Caco-2 (cell line): ENCODE results near the gene SHOC2. TPM values are rescaled to one million over a fixed set of nuclear protein-coding genes. Genes with fewer than 3 reads are reported as not detected.

Experiments used
- BruUV-seq: library from RNA; stranded (reverse); fragments of 400-500 nt; replicated peaks from 2 replicates; lab custom pipeline; 2021; lab: Mats Ljungman, UMichigan
- CTCF ChIA-PET: fragments of 300-600 bp; sonication (Branson Sonifier 250); formaldehyde crosslinking; loops from one replicate; lab custom pipeline; 2022; ENCODE audit warnings: antibody characterized with exemption; lab: Charles Lee
- POLR2A ChIA-PET: fragments of 300-600 bp; sonication (Branson Sonifier 250); formaldehyde crosslinking; loops from one replicate; lab custom pipeline; 2022; ENCODE audit warnings: antibody characterized with exemption; lab: Charles Lee
- DNase-seq, 2 experiments: peaks; one replicate each; pipeline versions ENCODE4 v3.0.0 to v3.0.0-alpha.2; 2020 to 2022
- H3K27me3 ChIP-seq: replicated peaks from 2 replicates; pipeline ENCODE4 v1.6.0; 2011; ENCODE audit warnings: low read length; ENCODE audit not compliant: control insufficient read depth, insufficient read depth
- H3K36me3 ChIP-seq: 2 replicates; pipeline ENCODE4 v1.5.1; 2011; ENCODE audit warnings: low read length; ENCODE audit not compliant: control insufficient read depth, insufficient read depth
- H3K4me1 ChIP-seq: fragments of 250-450 bp; sonication (Bioruptor Pico); 2 replicates; pipeline ENCODE4 v1.5.1; 2020; ENCODE audit warnings: mild to moderate bottlenecking
- H3K4me3 ChIP-seq: 2 replicates; pipeline ENCODE4 v1.5.1; 2011; ENCODE audit warnings: low read depth, mild to moderate bottlenecking, control low read depth, low read length
- H3K9me3 ChIP-seq: fragments of 250-450 bp; sonication (Bioruptor Pico); 2 replicates; pipeline ENCODE4 v1.5.1; 2020; ENCODE audit warnings: mild to moderate bottlenecking, moderate library complexity
- H3K27ac Mint-ChIP-seq: one replicate; pipeline ENCODE4 v1.8.0; 2022; ENCODE audit warnings: mixed read lengths; ENCODE audit not compliant: unreplicated experiment
- H3K27me3 Mint-ChIP-seq: one replicate; pipeline ENCODE4 v1.8.0; 2022; ENCODE audit warnings: mixed read lengths; ENCODE audit not compliant: insufficient read depth, unreplicated experiment
- H3K36me3 Mint-ChIP-seq: one replicate; pipeline ENCODE4 v1.8.0; 2022; ENCODE audit warnings: mild to moderate bottlenecking, mixed read lengths; ENCODE audit not compliant: insufficient read depth, unreplicated experiment
- H3K4me1 Mint-ChIP-seq: one replicate; pipeline ENCODE4 v1.8.0; 2022; ENCODE audit warnings: low read depth, mixed read lengths; ENCODE audit not compliant: unreplicated experiment
- H3K4me3 Mint-ChIP-seq: one replicate; pipeline ENCODE4 v1.8.0; 2022; ENCODE audit warnings: mild to moderate bottlenecking, moderate library complexity, mixed read lengths; ENCODE audit not compliant: unreplicated experiment
- H3K9me3 Mint-ChIP-seq: one replicate; pipeline ENCODE4 v1.8.0; 2022; ENCODE audit warnings: mixed read lengths; ENCODE audit not compliant: unreplicated experiment
- intact Hi-C: fragments of 100-400 bp; cut with micrococcal nuclease; formaldehyde crosslinking; loops from one replicate; pipeline ENCODE4 v1.10.0; 2022; ENCODE audit not compliant: unreplicated experiment
- total RNA-seq: library from RNA; stranded (reverse); gene quantifications from 2 replicates; pipeline ENCODE4 v1.2.3, GENCODE V29; 2022
- TF ChIP-seq, protein P1 (sequence below), 2 experiments: fragments of 200-600 bp in 1 of 2; IDR thresholded peaks; 1 replicate in 1 of 2; 2 replicates in 1 of 2; pipeline versions ENCODE4 v1.5.1 to v1.8.0; 2011 to 2022; ENCODE audit warnings: antibody characterized with exemption in 1 of 2, control low read depth in 1 of 2, inconsistent platforms in 1 of 2, low read depth in 1 of 2, low read length in 1 of 2, mild to moderate bottlenecking in 1 of 2, moderate library complexity in 1 of 2; ENCODE audit not compliant: insufficient read depth in 1 of 2, severe bottlenecking in 1 of 2, unreplicated experiment in 1 of 2

SHOC2 gene
- total RNA-seq, 1 experiment from 2014 or later: 38.5 TPM

GRCh38 chr10:110900983-110901382, 18.4 kb upstream of the SHOC2 start:
- Histone ChIP-seq H3K36me3 (no peaks in the 10 kb centered on the region), H3K9me3 (no peaks in the 10 kb centered on the region), H3K27me3 (no peaks in the 10 kb centered on the region), H3K4me1 (peaks cover 7% of the 10 kb centered on the region; the same call in 1 of the 2 replicates), H3K4me3 (no peak overlapping the region)
- no peaks in the 10 kb centered on the region for H3K27me3 Mint-ChIP-seq
- peaks cover 24% of the 10 kb centered on the region for H3K4me1 Mint-ChIP-seq
- POLR2A ChIA-PET: no interaction called here
- intact Hi-C loops: no loop called here
- H3K36me3 Mint-ChIP-seq: peaks cover 10% of the 10 kb centered on the region
- BruUV-seq: no TSS peak
- CTCF ChIA-PET: no interaction called here
- TF ChIP-seq, protein P1, sequence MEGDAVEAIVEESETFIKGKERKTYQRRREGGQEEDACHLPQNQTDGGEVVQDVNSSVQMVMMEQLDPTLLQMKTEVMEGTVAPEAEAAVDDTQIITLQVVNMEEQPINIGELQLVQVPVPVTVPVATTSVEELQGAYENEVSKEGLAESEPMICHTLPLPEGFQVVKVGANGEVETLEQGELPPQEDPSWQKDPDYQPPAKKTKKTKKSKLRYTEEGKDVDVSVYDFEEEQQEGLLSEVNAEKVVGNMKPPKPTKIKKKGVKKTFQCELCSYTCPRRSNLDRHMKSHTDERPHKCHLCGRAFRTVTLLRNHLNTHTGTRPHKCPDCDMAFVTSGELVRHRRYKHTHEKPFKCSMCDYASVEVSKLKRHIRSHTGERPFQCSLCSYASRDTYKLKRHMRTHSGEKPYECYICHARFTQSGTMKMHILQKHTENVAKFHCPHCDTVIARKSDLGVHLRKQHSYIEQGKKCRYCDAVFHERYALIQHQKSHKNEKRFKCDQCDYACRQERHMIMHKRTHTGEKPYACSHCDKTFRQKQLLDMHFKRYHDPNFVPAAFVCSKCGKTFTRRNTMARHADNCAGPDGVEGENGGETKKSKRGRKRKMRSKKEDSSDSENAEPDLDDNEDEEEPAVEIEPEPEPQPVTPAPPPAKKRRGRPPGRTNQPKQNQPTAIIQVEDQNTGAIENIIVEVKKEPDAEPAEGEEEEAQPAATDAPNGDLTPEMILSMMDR (IDR thresholded peaks at IDR 0.05; ENCODE audit: insufficient read depth in 1 of 2, low read depth in 1 of 2, low read length in 1 of 2, severe bottlenecking in 1 of 2, unreplicated experiment in 1 of 2): no peak
- no peak for DNase-seq
- H3K27ac Mint-ChIP-seq: no peak overlapping the region
- H3K4me3 Mint-ChIP-seq: no peak overlapping the region
- no peaks in the 10 kb centered on the region for H3K9me3 Mint-ChIP-seq

DNA sequence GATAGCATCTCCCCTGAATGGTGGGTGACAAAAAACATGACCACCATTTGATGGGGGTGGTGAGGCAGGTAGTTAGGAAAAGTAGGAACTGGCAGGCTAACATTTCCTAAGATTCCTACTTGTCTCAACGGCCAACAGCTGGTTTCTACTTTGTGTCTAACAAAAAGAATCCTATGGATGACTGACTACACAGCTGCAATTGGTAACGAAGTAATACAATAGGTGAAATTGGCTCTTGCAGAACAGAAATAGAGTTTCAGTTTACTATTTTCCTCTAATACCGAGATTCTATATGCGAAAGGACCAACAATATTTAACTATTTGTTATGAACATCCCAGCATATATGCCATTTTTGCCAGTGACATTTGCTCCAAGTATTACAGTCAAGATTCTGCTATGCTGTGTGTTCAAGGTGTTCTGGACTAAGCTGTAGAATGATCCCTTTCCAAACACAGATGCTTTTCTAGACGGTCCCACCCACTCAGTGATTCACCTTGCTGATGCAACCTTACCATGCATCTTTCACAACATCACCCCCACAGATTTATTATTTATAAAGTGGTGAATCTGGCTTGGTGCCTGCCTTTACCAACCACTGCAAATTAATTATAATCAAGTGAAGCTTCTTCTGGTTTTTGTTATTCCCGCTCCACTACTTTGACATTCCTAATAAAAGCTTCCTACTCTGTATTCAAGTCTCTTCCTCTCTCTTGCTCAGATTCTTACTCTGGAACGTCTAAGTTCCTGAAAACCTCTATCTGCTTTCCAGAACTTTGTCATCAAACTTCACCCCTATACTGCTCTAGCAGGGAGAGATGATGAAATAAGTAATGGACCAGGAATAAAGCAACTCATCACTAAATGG, 17.2 kb upstream of the SHOC2 start:
- Mint-ChIP-seq H3K36me3 (peaks cover 7% of the 10 kb centered on the region), H3K9me3 (no peaks in the 10 kb centered on the region), H3K4me3 (no peak overlapping the region), H3K27ac (peak overlapping the region; percentile 75), H3K4me1 (peaks cover 14% of the 10 kb centered on the region), H3K27me3 (no peaks in the 10 kb centered on the region)
- H3K9me3 ChIP-seq: no peaks in the 10 kb centered on the region
- intact Hi-C loops: loop anchor here (1.0 kb wide), 1 partner anchor 16 kb away; no protein-coding TSS in a partner anchor
- TSS peak; percentile 19 for BruUV-seq
- ChIA-PET POLR2A (no interaction called here), CTCF (no interaction called here)
- 0 out of 2 replicates have a peak, but pooled peaks cover 1% of the 10 kb centered on the region for H3K4me1 ChIP-seq
- H3K27me3 ChIP-seq: no peaks in the 10 kb centered on the region
- no peaks in the 10 kb centered on the region for H3K36me3 ChIP-seq
- H3K4me3 ChIP-seq: no peak overlapping the region
- DNase-seq: peak in 1 of 2 experiments; percentile 47
- TF ChIP-seq, protein P1 (IDR thresholded peaks at IDR 0.05; ENCODE audit: insufficient read depth in 1 of 2, low read depth in 1 of 2, low read length in 1 of 2, severe bottlenecking in 1 of 2, unreplicated experiment in 1 of 2): no peak

- no peaks in the 10 kb centered on the region for H3K36me3 ChIP-seq
- peaks cover 4% of the 10 kb centered on the region for H3K36me3 Mint-ChIP-seq
- H3K9me3 ChIP-seq: no peaks in the 10 kb centered on the region
- DNase-seq: no peak
- H3K27me3 ChIP-seq: no peaks in the 10 kb centered on the region
- no peaks in the 10 kb centered on the region for H3K9me3 Mint-ChIP-seq
- H3K4me1 ChIP-seq: no peaks in the 10 kb centered on the region
- H3K4me1 Mint-ChIP-seq: peaks cover 13% of the 10 kb centered on the region
- no peak overlapping the region for H3K4me3 Mint-ChIP-seq
- no peak overlapping the region for H3K27ac Mint-ChIP-seq
- CTCF ChIA-PET: no interaction called here
- POLR2A ChIA-PET: no interaction called here
- H3K4me3 ChIP-seq: no peak overlapping the region
- no TSS peak for BruUV-seq
- TF ChIP-seq, protein P1 (IDR thresholded peaks at IDR 0.05; ENCODE audit: insufficient read depth in 1 of 2, low read depth in 1 of 2, low read length in 1 of 2, severe bottlenecking in 1 of 2, unreplicated experiment in 1 of 2): no peak
- H3K27me3 Mint-ChIP-seq: no peaks in the 10 kb centered on the region
- intact Hi-C loops: no loop called here
Observed at GRCh38 chr10:110903280-110904278, 15.8 kb upstream of the SHOC2 start.
